Heart right ventricle (tissue), 16 donors: ENCODE results near the gene OR51G2. TPM values are rescaled to one million over a fixed set of nuclear protein-coding genes. Genes with fewer than 3 reads are reported as not detected.
A peak's percentile ranks its signal among the peaks of the same experiment; 100 is the strongest.

Experiments used
- ATAC-seq, 8 donors: fragments of 200-7000 bp; cut with Tn5 transposase; one replicate each; pipeline ENCODE4 v1.9.1; 2020; ENCODE audit warnings: mild to moderate bottlenecking in 8 of 8, moderate library complexity in 8 of 8, moderate number of reproducible peaks in 1 of 8
- DNase-seq, 2 donors: peaks; one replicate each; pipeline ENCODE4 v3.0.0-alpha.2; 2020
- H3K27ac ChIP-seq, 10 donors: fragments of 200-600 bp; sonication (generic) in 2 of 10; one replicate each; pipeline versions ENCODE4 v1.5.0 to v1.8.0; 2020 to 2022; ENCODE audit warnings: mild to moderate bottlenecking in 3 of 10
- H3K27me3 ChIP-seq, 7 donors: fragments of 200-600 bp; one replicate each; pipeline ENCODE4 v1.8.0; 2021 to 2022; ENCODE audit warnings: mild to moderate bottlenecking in 2 of 7
- H3K36me3 ChIP-seq, 9 donors: fragments of 200-600 bp; sonication (generic) in 1 of 9; one replicate each; pipeline versions ENCODE4 v1.5.0 to v1.8.0; 2020 to 2022; ENCODE audit warnings: mild to moderate bottlenecking in 2 of 9
- H3K4me1 ChIP-seq, 9 donors: fragments of 200-600 bp; sonication (generic) in 1 of 9; one replicate each; pipeline versions ENCODE4 v1.5.0 to v1.8.0; 2020 to 2022; ENCODE audit warnings: mild to moderate bottlenecking in 4 of 9
- H3K4me3 ChIP-seq, 10 donors: fragments of 200-600 bp; sonication (generic) in 2 of 10; one replicate each; pipeline versions ENCODE4 v1.5.0 to v1.8.0; 2020 to 2022; ENCODE audit warnings: mild to moderate bottlenecking in 7 of 10, moderate library complexity in 2 of 10
- H3K9me3 ChIP-seq, 11 donors: fragments of 200-600 bp in 10 of 11; sonication (generic) in 2 of 11; one replicate each; pipeline versions ENCODE4 v1.5.0 to v1.8.0; 2013 to 2022; ENCODE audit warnings: mild to moderate bottlenecking in 2 of 11, control low read depth in 1 of 11, moderate library complexity in 1 of 11
- WGBS, 2 donors: extraction: QIAGEN DNeasy Blood & Tissue Kit; methylation state at CpG; one replicate each; pipeline ENCODE4 v1.1.7; 2013; ENCODE audit warnings: inconsistent platforms in 1 of 2; 5-methylcytosine and 5-hydroxymethylcytosine counted together
- intact Hi-C, 10 donors: fragments of 100-400 bp; cut with DNase I; formaldehyde crosslinking; loops; one replicate each; pipeline versions ENCODE4 v1.11.1 to v1.14.2; 2022
- polyA plus RNA-seq, 2 donors: library from polyadenylated mRNA; stranded (reverse); fragments of 200-250 nt; gene quantifications; one replicate each; pipeline ENCODE4 v1.2.3, GENCODE V29; 2013
- total RNA-seq, 10 donors: library from RNA; stranded (reverse); fragmentation: NEBNext Ultra II Directional in 3 of 10; extraction: Animal tissue kit (Norgen Biotek cat#: 25700) in 3 of 10; gene quantifications; one replicate each; pipeline versions ENCODE4 v1.2.1 to v1.2.4, GENCODE V29; 2021 to 2023
- TF ChIP-seq, protein P1 (sequence below), 9 donors: fragments of 200-600 bp; sonication (generic) in 2 of 9; IDR thresholded peaks; one replicate each; pipeline versions ENCODE4 v1.5.0 to v1.8.0; 2021 to 2022; ENCODE audit warnings: antibody characterized with exemption in 9 of 9, mild to moderate bottlenecking in 5 of 9, moderate library complexity in 1 of 9
- donor health status: Arrhythmogenic right ventricular cardiomyopathy.
- donor health status: ischemic (EF 13 %, LVEDD 7.1; RV severe dilation, severe dysfunction).
- donor health status: healthy with polysubstance abuse.
- donor health status: DM: no; HTN: yes; CAD: no.
- donor health status: DM: no; HTN: no; CAD: no.
- donor health status: ischemic (EF 25% LVEDD 6.9; RV normal size, moderate dysfunction).
- donor health status: ischemic (EF 25% LVEDD 5.7; RV mildly dilated, moderate dysfunction).
- donor health status: healthy.
- donor health status: DM: yes; HTN: yes; CAD: no.
- donor health status: Ischemic cardiomyopathy.
- donor health status: ischemic (EF 35%, LVEDD 5.7; RV mildly dilated, moderate dysfunction).
- donor health status: nonischemic (EF 11% LVEDD 7.7; RV severe dilation, severe dysfunction).
- donor health status: DM: yes; HTN: yes; CAD: no.
- donor health status: PGD.
- donor health status: ischemic (EF 29% LVEDD 5.4; RV normal size, mild dysfunction).
- donor health status: nonischemic (EF 23%, LVEDD 6.1; RV moderate dilation, normal function).

OR51G2 gene
- total and polyA plus RNA-seq, 12 donors: not detected

DNA sequence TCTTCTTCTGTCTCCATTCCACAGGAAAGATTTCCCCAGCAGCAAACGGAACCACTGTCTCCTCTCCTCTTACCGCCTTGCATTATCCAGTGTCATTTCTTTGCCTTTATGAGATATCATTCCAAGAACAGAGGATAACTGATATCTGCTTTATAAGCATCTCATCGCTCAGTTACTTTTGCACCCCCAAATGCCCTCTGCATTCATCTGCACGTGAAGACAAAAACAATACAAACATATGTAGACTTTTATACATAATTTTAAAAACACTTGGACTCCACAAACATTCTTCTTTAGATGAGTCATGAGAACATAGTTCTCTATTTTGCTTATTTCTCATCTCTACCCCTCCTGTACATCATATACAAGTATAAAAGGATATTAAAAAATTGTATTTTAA, 38.0 kb downstream of the OR51G2 start:
- DNase-seq: no peak
- no peak for ATAC-seq
- TF ChIP-seq, protein P1, sequence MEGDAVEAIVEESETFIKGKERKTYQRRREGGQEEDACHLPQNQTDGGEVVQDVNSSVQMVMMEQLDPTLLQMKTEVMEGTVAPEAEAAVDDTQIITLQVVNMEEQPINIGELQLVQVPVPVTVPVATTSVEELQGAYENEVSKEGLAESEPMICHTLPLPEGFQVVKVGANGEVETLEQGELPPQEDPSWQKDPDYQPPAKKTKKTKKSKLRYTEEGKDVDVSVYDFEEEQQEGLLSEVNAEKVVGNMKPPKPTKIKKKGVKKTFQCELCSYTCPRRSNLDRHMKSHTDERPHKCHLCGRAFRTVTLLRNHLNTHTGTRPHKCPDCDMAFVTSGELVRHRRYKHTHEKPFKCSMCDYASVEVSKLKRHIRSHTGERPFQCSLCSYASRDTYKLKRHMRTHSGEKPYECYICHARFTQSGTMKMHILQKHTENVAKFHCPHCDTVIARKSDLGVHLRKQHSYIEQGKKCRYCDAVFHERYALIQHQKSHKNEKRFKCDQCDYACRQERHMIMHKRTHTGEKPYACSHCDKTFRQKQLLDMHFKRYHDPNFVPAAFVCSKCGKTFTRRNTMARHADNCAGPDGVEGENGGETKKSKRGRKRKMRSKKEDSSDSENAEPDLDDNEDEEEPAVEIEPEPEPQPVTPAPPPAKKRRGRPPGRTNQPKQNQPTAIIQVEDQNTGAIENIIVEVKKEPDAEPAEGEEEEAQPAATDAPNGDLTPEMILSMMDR (IDR thresholded peaks at IDR 0.05): no peak
- H3K27ac ChIP-seq: no peak overlapping the region
- H3K27me3 ChIP-seq: no peaks in the 10 kb centered on the region
- H3K36me3 ChIP-seq: no peaks in the 10 kb centered on the region
- no peaks in the 10 kb centered on the region for H3K4me1 ChIP-seq
- WGBS, 2 donors: 69 to 84% methylated on average over 4 of the region's 4 CpGs
- H3K4me3 ChIP-seq: no peak overlapping the region
- intact Hi-C loops: no loop called here
- no peaks in the 10 kb centered on the region for H3K9me3 ChIP-seq

DNA sequence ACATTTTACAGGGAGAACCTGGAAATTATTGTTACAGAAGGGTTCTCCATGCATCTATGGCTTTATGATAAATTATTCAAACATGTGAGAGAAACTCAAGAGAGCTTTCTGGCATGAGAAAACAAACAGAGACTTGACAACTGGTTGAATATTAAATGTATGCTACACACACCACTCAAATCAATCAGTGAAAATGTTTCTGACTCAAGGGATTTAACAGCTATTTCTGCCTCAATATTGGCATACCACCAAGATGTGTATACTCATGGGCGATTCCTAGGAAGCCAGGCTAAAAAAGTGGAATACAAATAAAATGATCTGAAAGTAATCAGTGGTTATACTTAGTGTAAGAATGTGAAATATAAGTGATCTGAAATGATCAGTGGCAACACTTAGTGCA, 53.3 kb downstream of the OR51G2 start:
- Histone ChIP-seq H3K36me3 (no peaks in the 10 kb centered on the region), H3K27me3 (no peaks in the 10 kb centered on the region), H3K4me1 (peaks cover 0 to 7% (median 0%) of the 10 kb centered on the region in 9 donors), H3K27ac (no peak overlapping the region), H3K4me3 (no peak overlapping the region), H3K9me3 (peaks cover 0 to 16% (median 0%) of the 10 kb centered on the region in 11 donors)
- no peak for DNase-seq
- intact Hi-C loops: no loop called here
- no peak for ATAC-seq
- TF ChIP-seq, protein P1 (IDR thresholded peaks at IDR 0.05): no peak
- WGBS, 2 donors: 22 to 23% methylated on average over 1 of the region's 1 CpG

DNA sequence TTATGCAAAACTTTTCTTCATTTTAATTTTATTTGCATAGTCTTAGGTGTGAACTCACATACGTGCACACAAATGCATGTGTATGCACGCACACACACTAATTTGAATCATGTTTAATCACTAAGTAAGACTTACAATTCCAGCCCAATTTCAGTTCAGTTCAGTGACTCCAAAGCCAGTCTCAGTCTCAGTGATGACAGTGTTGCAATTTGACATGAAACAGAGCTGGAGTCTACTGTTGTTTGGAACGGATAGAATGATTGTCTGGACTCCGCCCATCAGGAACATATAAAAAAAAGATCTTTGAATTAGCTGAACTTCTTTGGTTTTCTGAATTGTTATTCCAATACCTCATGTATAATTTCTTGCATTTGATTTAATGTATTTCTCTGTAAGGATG, 55.3 kb downstream of the OR51G2 start:
- H3K36me3 ChIP-seq: no peaks in the 10 kb centered on the region
- H3K27me3 ChIP-seq: no peaks in the 10 kb centered on the region
- TF ChIP-seq, protein P1 (IDR thresholded peaks at IDR 0.05): no peak
- no peak overlapping the region for H3K27ac ChIP-seq
- DNase-seq (no peak), ATAC-seq (peak in 3 of 8 donors; percentile 52 to 75 (median 70))
- intact Hi-C loops: no loop called here
- H3K4me3 ChIP-seq: no peak overlapping the region
- 27 to 43% methylated on average over 4 of the region's 4 CpGs for WGBS, 2 donors
- peaks cover 0 to 16% (median 0%) of the 10 kb centered on the region in 11 donors for H3K9me3 ChIP-seq
- peaks cover 0 to 7% (median 0%) of the 10 kb centered on the region in 9 donors for H3K4me1 ChIP-seq

Other genes with a start within 250 kb of the OR51G2 start
- under 1 TPM in 4 of 10 donors, not detected in 6; 0.12 to 0.25 (median 0.16) TPM for gene OR51E2, start 221.5 kb downstream of the OR51G2 start, total RNA-seq
- under 1 TPM; 0.07 to 0.25 TPM for gene OR51E2, start 221.5 kb downstream of the OR51G2 start, polyA plus RNA-seq
- gene MMP26, start 214.6 kb downstream of the OR51G2 start, total RNA-seq: not detected
- gene MMP26, start 214.6 kb downstream of the OR51G2 start, polyA plus RNA-seq: not detected
- not detected for gene OR51F1, start 149.4 kb downstream of the OR51G2 start, total RNA-seq
- not detected for gene OR51F1, start 149.4 kb downstream of the OR51G2 start, polyA plus RNA-seq
- not detected for gene OR52R1, start 115.0 kb downstream of the OR51G2 start, total RNA-seq
- gene OR52R1, start 115.0 kb downstream of the OR51G2 start, polyA plus RNA-seq: not detected
- gene OR51F2, start 98.0 kb downstream of the OR51G2 start, total RNA-seq: not detected
- gene OR51F2, start 98.0 kb downstream of the OR51G2 start, polyA plus RNA-seq: not detected
- gene OR51S1, start 70.1 kb downstream of the OR51G2 start, total RNA-seq: not detected
- gene OR51S1, start 70.1 kb downstream of the OR51G2 start, polyA plus RNA-seq: not detected
- gene OR51T1, start 37.5 kb downstream of the OR51G2 start, total RNA-seq: not detected
- gene OR51T1, start 37.5 kb downstream of the OR51G2 start, polyA plus RNA-seq: not detected
- gene OR51A7, start 15.6 kb downstream of the OR51G2 start, total RNA-seq: not detected
- not detected for gene OR51A7, start 15.6 kb downstream of the OR51G2 start, polyA plus RNA-seq
- not detected for gene OR51G1, start 5.0 kb upstream of the OR51G2 start, total RNA-seq
- not detected for gene OR51G1, start 5.0 kb upstream of the OR51G2 start, polyA plus RNA-seq
- gene OR51A4, start 28.3 kb upstream of the OR51G2 start, total RNA-seq: not detected
- gene OR51A4, start 28.3 kb upstream of the OR51G2 start, polyA plus RNA-seq: not detected
- not detected for gene OR51A2, start 36.4 kb upstream of the OR51G2 start, total RNA-seq
- not detected for gene OR51A2, start 36.4 kb upstream of the OR51G2 start, polyA plus RNA-seq
- gene OR51L1, start 75.5 kb upstream of the OR51G2 start, total RNA-seq: not detected
- gene OR51L1, start 75.5 kb upstream of the OR51G2 start, polyA plus RNA-seq: not detected
- gene OR52J3, start 127.2 kb upstream of the OR51G2 start, total RNA-seq: not detected
- gene OR52J3, start 127.2 kb upstream of the OR51G2 start, polyA plus RNA-seq: not detected
- not detected for gene OR52E2, start 140.3 kb upstream of the OR51G2 start, total RNA-seq
- gene OR52E2, start 140.3 kb upstream of the OR51G2 start, polyA plus RNA-seq: not detected
- gene OR52E1, start 150.2 kb upstream of the OR51G2 start, total RNA-seq: not detected
- not detected for gene OR52E1, start 150.2 kb upstream of the OR51G2 start, polyA plus RNA-seq
- not detected for gene OR52A5, start 219.0 kb upstream of the OR51G2 start, total RNA-seq
- gene OR52A5, start 219.0 kb upstream of the OR51G2 start, polyA plus RNA-seq: not detected
- not detected for gene OR52A1, start 235.4 kb upstream of the OR51G2 start, total RNA-seq
- gene OR52A1, start 235.4 kb upstream of the OR51G2 start, polyA plus RNA-seq: not detected